Activated B cell treated with CpG ODN at 0.5 μM for 24 hours (primary cell): ENCODE data around the gene CRTAC1. TPM values are rescaled to one million over a fixed set of nuclear protein-coding genes. Genes with fewer than 3 reads are reported as not detected.

ENCODE experiments used
- ATAC-seq: fragments of 200-7000 bp; cut with Tn5 transposase; one replicate; pipeline ENCODE4 v1.10.0; 2021; ENCODE audit warnings: low read depth, mild to moderate bottlenecking, moderate library complexity
- CTCF ChIA-PET: fragments of 350-600 bp; sonication (Branson Sonifier 250); formaldehyde crosslinking; loops from one replicate; lab custom pipeline; 2021; ENCODE audit warnings: antibody characterized with exemption; lab: Charles Lee
- POLR2A ChIA-PET: fragments of 350-600 bp; sonication (Branson Sonifier 250); formaldehyde crosslinking; loops from one replicate; lab custom pipeline; 2021; ENCODE audit warnings: antibody characterized with exemption; lab: Charles Lee
- DNase-seq: peaks from one replicate; pipeline ENCODE4 v3.0.0; 2022
- H3K27ac Mint-ChIP-seq: one replicate; pipeline ENCODE4 v1.8.0; 2020; ENCODE audit warnings: mixed read lengths
- H3K27me3 Mint-ChIP-seq: one replicate; pipeline ENCODE4 v1.8.0; 2021; ENCODE audit warnings: mixed read lengths
- H3K36me3 Mint-ChIP-seq: one replicate; pipeline ENCODE4 v1.8.0; 2021; ENCODE audit warnings: low read depth, mixed read lengths
- H3K4me1 Mint-ChIP-seq: one replicate; pipeline ENCODE4 v1.8.0; 2021; ENCODE audit warnings: mixed read lengths
- H3K4me3 Mint-ChIP-seq: one replicate; pipeline ENCODE4 v1.8.0; 2020; ENCODE audit warnings: mild to moderate bottlenecking, mixed read lengths
- H3K9me3 Mint-ChIP-seq: one replicate; pipeline ENCODE4 v1.8.0; 2020; ENCODE audit warnings: mixed read lengths
- intact Hi-C: fragments of 100-400 bp; cut with micrococcal nuclease; formaldehyde crosslinking; loops from one replicate; pipeline ENCODE4 v1.15.1; 2024
- total RNA-seq: library from RNA; stranded (reverse); gene quantifications from 2 replicates; pipeline ENCODE4 v1.2.3, GENCODE V29; 2022
- TF ChIP-seq, protein P1 (sequence below): fragments of 200-600 bp; IDR thresholded peaks from one replicate; pipeline ENCODE4 v1.8.0; 2022; ENCODE audit warnings: antibody characterized with exemption, mild to moderate bottlenecking

Gene CRTAC1
- total RNA-seq, 1 donor from 2014 or later = not detected

GRCh38 chr10:97916586-97916985 lies 113.8 kb downstream of the CRTAC1 start:
- ChIA-PET CTCF (no interaction called here), POLR2A (no interaction called here)
- no peaks in the 10 kb centered on the region for H3K9me3 Mint-ChIP-seq
- no peak overlapping the region for H3K4me3 Mint-ChIP-seq
- H3K27me3 Mint-ChIP-seq = peaks cover 20% of the 10 kb centered on the region
- TF ChIP-seq, protein P1, sequence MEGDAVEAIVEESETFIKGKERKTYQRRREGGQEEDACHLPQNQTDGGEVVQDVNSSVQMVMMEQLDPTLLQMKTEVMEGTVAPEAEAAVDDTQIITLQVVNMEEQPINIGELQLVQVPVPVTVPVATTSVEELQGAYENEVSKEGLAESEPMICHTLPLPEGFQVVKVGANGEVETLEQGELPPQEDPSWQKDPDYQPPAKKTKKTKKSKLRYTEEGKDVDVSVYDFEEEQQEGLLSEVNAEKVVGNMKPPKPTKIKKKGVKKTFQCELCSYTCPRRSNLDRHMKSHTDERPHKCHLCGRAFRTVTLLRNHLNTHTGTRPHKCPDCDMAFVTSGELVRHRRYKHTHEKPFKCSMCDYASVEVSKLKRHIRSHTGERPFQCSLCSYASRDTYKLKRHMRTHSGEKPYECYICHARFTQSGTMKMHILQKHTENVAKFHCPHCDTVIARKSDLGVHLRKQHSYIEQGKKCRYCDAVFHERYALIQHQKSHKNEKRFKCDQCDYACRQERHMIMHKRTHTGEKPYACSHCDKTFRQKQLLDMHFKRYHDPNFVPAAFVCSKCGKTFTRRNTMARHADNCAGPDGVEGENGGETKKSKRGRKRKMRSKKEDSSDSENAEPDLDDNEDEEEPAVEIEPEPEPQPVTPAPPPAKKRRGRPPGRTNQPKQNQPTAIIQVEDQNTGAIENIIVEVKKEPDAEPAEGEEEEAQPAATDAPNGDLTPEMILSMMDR = no peak
- no peak overlapping the region for H3K27ac Mint-ChIP-seq
- no peaks in the 10 kb centered on the region for H3K4me1 Mint-ChIP-seq
- intact Hi-C loops = no loop called here
- DNase-seq = no peak
- no peak for ATAC-seq
- no peaks in the 10 kb centered on the region for H3K36me3 Mint-ChIP-seq

GRCh38 chr10:97915346-97916131 lies 114.9 kb downstream of the CRTAC1 start:
- ATAC-seq (no peak), DNase-seq (no peak)
- Mint-ChIP-seq H3K27ac (no peak overlapping the region), H3K27me3 (peaks cover 19% of the 10 kb centered on the region), H3K4me1 (no peaks in the 10 kb centered on the region), H3K4me3 (no peak overlapping the region), H3K36me3 (no peaks in the 10 kb centered on the region), H3K9me3 (no peaks in the 10 kb centered on the region)
- intact Hi-C loops = loop anchor here (2.0 kb wide), 2 partner anchors 393 to 1361 kb away; no protein-coding TSS in a partner anchor
- TF ChIP-seq, protein P1 = no peak
- ChIA-PET POLR2A (no interaction called here), CTCF (interaction anchor here (1.0 to 1.8 kb wide), 9 partner anchors 9 to 1331 kb away, joined by 3 to 29 read pairs (median 5); no protein-coding TSS in a partner anchor)

DNA sequence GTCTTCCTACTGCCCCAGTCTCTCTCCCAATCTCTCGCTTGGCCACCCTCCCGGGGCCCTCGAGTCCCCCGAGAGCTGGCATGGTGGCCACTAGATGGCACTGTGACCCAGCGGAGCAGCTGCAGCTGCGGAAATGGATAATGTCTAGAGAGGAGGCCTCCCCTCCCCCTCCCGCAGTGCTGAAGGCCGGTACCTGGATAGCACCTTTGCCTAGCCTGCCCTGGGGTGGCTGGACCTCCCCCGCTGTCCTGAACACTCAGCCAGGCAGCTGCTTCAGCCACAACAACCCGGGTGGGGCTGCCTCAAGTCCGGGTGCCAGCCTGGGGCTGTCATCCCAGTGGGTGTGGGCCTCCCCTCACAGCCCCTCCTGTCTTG lies 115.6 kb downstream of the CRTAC1 start:
- ATAC-seq (peak; percentile 73), DNase-seq (peak; percentile 44)
- Mint-ChIP-seq H3K4me3 (no peak overlapping the region), H3K27me3 (peaks cover 19% of the 10 kb centered on the region), H3K4me1 (no peaks in the 10 kb centered on the region), H3K9me3 (no peaks in the 10 kb centered on the region), H3K36me3 (no peaks in the 10 kb centered on the region), H3K27ac (no peak overlapping the region)
- intact Hi-C loops = loop anchor here (1.0 to 2.0 kb wide), 4 partner anchors 126 to 1362 kb away; no protein-coding TSS in a partner anchor
- ChIA-PET POLR2A (no interaction called here), CTCF (interaction anchor here (1.0 to 1.8 kb wide), 9 partner anchors 8 to 1332 kb away, joined by 3 to 29 read pairs (median 5); no protein-coding TSS in a partner anchor)
- TF ChIP-seq, protein P1 = no peak

- Mint-ChIP-seq H3K27ac (no peak overlapping the region), H3K27me3 (peaks cover 17% of the 10 kb centered on the region), H3K4me1 (no peaks in the 10 kb centered on the region), H3K36me3 (no peaks in the 10 kb centered on the region), H3K4me3 (no peak overlapping the region), H3K9me3 (no peaks in the 10 kb centered on the region)
- intact Hi-C loops = loop anchor here (1.0 to 2.0 kb wide), 4 partner anchors 127 to 1362 kb away; no protein-coding TSS in a partner anchor
- DNase-seq = no peak
- TF ChIP-seq, protein P1 = no peak
- CTCF ChIA-PET = interaction anchor here (1.0 to 1.8 kb wide), 7 partner anchors 12 to 1332 kb away, joined by 3 to 29 read pairs (median 5); no protein-coding TSS in a partner anchor
- no peak for ATAC-seq
- POLR2A ChIA-PET = no interaction called here
Observed at GRCh38 chr10:97914171-97914836, 116.1 kb downstream of the CRTAC1 start.

GRCh38 chr10:97913614-97914013 lies 116.8 kb downstream of the CRTAC1 start:
- intact Hi-C loops = loop anchor here (1.0 to 2.0 kb wide), 4 partner anchors 128 to 1363 kb away; no protein-coding TSS in a partner anchor
- Mint-ChIP-seq H3K27me3 (peaks cover 13% of the 10 kb centered on the region), H3K36me3 (no peaks in the 10 kb centered on the region), H3K27ac (no peak overlapping the region), H3K4me3 (no peak overlapping the region), H3K9me3 (no peaks in the 10 kb centered on the region), H3K4me1 (no peaks in the 10 kb centered on the region)
- TF ChIP-seq, protein P1 = no peak
- ChIA-PET CTCF (no interaction called here), POLR2A (no interaction called here)
- DNase-seq = no peak
- ATAC-seq = no peak
